ENCODE measurements around the gene NNMT.

Gene NNMT

DNA sequence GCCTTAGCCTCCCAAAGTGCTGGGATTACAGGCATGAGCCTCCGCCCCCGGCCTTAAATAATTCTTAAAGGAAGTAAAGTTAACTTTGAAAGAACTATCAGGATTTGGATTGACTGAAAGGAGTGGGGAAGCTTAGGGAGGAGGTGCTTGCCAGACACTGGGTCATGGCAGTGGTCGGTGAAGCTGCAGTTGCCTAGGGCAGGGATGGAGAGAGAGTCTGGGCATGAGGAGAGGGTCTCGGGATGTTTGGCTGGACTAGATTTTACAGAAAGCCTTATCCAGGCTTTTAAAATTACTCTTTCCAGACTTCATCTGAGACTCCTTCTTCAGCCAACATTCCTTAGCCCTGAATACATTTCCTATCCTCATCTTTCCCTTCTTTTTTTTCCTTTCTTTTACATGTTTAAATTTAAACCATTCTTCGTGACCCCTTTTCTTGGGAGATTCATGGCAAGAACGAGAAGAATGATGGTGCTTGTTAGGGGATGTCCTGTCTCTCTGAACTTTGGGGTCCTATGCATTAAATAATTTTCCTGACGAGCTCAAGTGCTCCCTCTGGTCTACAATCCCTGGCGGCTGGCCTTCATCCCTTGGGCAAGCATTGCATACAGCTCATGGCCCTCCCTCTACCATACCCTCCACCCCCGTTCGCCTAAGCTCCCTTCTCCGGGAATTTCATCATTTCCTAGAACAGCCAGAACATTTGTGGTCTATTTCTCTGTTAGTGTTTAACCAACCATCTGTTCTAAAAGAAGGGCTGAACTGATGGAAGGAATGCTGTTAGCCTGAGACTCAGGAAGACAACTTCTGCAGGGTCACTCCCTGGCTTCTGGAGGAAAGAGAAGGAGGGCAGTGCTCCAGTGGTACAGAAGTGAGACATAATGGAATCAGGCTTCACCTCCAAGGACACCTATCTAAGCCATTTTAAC is at the start of gene NNMT:
TSS of gene NNMT (plus strand) at position 724 of the 929 bp plus-strand sequence. CDS start at position 882, 158 bp downstream.
- no peak for DNase-seq (ENCODE audit: low read depth in 2 of 2)

DNA sequence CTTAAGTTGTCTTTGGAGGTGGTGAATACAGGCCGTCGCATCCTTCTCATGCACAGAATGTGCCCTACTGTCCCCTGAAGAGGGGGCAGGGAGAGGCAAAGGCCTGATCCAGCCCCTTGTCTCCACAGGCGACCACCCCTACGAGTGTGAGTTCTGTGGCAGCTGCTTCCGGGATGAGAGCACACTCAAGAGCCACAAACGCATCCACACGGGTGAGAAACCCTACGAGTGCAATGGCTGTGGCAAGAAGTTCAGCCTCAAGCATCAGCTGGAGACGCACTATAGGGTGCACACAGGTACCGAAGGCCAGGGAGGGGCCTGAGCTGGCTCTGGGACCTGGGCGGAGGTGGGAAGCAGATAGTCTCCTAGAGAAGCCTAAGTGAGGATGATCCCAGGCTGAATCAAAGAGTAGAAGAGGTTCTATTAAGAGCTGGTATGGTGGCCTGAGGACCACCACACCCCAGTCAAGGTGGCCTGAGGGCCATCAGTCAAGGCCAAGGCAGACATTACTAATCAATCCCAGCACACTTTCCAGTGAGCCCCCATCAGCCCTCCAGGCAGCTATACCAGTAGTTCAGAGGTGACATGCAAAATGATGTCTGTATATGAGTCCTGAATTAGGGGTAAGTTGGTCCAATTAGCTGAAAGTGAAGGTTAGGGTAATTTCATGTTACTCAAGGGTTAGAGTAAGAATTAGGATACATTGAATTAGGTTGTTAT is 49.0 kb upstream of the NNMT start:
- no peak for DNase-seq (ENCODE audit: low read depth in 2 of 2)

DNA sequence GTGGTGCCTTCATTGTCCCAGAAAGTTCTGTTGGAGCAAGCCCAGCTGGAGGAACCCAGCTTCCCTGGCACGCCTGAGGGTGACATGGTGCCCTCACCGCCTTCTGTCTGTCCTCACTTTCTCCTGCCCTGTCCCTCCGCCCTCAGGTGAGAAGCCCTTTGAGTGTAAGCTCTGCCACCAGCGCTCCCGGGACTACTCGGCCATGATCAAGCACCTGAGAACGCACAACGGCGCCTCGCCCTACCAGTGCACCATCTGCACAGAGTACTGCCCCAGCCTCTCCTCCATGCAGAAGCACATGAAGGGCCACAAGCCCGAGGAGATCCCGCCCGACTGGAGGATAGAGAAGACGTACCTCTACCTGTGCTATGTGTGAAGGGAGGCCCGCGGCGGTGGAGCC is 46.0 kb upstream of the NNMT start:
- DNase-seq (ENCODE audit: low read depth in 2 of 2): no peak

DNA sequence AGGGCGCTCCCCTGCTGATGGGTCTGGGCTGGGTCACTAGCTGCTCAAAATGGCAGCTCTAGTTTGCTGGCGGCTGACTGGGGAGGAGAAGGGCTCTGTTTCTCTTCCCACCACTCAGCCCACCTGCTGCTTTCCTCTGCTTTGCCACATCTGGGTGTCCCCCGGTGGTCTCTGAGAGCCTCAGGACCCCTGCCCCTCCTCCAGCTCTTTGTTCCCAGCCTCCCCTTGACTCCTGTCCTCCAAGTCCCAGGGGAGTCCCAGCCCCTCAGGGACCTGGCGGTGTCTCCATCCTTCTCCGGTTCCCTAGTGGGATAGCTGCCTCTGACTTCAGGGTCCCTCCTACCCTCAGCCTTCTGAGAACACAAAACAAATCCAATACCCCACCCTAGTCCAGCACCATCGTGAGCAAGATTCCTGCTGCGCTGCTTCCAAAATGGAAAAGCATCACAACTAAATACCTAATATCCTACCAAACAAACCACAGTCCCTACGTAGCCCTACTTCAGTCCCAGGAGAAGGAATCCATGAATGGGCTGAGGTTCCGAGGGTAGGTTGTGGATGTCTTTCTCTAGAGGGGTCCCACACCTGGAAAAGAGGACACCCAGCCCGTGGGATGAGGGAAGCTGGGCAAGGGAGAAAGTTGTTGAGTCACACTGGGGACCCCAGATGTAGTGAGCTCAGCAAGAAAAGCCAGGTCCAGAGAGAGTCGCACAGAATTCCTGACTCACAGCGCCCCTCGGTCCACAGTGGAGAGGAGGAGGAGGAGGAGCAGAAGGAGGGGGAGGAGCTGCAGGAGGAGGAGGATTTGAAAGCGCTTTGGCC is 45.0 kb upstream of the NNMT start:
- no peak for DNase-seq (ENCODE audit: low read depth in 2 of 2)

DNA sequence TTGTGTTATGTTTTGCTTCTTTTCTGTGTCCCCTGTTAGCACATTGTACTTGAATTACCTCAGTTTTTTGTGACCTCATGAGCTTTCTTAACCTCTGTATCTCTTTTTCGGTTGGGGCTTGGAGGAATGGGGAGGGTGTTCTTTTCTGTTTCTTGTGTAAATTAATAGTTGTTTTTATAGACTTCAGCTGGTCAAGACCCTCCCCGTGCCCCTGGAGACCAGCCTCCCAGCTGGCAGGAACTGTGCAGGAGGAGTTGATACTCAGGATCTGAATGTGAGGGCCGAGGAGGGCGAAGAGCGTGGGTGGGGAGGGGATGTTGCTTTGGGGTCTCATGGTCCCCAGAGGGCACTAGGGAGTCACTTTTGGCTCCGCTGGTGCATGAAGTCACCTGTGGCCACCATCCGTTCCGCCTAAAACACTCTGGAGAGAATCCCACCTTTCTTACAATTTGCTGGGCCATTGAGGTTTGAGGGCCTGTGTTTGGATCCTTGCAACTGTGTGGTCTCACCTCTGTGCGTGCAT is 44.3 kb upstream of the NNMT start:
- DNase-seq (ENCODE audit: low read depth in 2 of 2): no peak

DNA sequence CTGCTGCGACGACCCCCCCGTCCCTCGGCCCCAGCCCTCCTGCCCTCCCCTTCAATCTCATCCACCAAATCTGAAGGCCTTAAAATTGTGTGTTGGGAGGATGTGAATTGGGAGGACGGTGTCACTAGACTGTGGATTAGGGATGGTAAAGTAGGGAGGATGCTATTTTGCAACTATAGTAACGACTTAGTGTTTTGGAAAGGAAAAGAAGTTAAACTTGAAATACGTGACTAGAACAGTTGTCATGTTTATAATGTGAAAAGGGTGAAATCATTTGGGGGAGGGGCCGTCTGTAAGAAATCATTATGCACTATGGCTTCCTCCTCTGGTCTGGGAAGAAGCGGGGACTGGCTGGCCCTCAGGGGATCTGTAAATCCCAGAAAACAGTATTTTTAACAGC is 43.4 kb upstream of the NNMT start:
- no peak for DNase-seq (ENCODE audit: low read depth in 2 of 2)

DNA sequence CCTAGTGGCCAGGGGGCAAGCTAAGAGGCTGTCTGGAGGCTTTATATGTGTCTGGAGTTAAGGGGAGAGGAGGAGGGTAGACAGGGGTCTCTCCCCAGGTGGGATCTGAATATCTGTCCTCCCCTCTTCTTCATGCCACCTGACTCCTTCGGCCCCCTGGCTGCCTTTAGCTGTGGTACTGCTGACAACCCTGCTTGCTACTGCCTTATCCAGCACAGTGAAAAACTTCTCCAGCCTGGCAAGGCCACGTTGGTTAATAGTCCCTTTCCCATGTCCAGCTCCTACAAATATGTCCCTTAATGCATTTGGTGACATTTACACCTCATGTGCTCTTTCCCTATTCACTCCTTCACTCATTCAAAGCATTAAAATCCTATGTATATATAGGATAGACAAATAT is 42.4 kb upstream of the NNMT start:
- DNase-seq (ENCODE audit: low read depth in 2 of 2): no peak

DNA sequence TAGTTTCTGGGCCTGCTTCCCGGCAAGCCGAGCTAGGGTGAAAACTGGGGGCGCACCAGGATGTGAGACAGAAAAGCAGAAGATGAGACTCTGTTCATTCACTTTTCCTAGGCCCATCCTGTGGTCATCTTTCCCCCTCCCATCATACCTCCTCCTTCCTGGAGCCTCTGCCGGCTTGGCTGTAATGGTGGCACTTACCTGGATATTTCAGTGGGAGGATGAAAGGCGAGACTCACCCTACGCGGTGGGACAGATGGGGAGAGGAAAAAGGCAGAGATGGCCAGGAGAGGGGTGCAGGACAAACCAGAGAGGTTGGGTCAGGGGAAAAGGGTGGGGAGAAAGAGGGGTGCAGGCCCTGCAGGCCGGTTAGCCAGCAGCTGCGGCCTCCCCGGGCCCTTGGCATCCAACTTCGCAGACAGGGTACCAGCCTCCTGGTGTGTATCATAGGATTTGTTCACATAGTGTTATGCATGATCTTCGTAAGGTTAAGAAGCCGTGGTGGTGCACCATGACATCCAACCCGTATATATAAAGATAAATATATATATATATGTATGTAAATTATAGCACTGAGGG is 41.5 kb upstream of the NNMT start:
- DNase-seq (ENCODE audit: low read depth in 2 of 2): no peak

DNA sequence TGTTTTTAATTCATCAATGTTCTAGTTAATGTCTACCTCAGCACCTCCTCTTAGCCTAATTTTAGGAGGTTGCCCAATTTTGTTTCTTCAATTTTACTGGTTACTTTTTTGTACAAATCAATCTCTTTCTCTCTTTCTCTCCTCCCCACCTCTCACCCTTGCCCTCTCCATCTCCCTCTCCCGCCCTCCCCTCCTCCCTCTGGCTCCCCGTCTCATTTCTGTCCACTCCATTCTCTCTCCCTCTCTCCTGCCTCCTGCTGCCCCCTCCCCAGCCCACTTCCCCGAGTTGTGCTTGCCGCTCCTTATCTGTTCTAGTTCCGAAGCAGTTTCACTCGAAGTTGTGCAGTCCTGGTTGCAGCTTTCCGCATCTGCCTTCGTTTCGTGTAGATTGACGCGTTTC is 40.9 kb upstream of the NNMT start:
- no peak for DNase-seq (ENCODE audit: low read depth in 2 of 2)

DNA sequence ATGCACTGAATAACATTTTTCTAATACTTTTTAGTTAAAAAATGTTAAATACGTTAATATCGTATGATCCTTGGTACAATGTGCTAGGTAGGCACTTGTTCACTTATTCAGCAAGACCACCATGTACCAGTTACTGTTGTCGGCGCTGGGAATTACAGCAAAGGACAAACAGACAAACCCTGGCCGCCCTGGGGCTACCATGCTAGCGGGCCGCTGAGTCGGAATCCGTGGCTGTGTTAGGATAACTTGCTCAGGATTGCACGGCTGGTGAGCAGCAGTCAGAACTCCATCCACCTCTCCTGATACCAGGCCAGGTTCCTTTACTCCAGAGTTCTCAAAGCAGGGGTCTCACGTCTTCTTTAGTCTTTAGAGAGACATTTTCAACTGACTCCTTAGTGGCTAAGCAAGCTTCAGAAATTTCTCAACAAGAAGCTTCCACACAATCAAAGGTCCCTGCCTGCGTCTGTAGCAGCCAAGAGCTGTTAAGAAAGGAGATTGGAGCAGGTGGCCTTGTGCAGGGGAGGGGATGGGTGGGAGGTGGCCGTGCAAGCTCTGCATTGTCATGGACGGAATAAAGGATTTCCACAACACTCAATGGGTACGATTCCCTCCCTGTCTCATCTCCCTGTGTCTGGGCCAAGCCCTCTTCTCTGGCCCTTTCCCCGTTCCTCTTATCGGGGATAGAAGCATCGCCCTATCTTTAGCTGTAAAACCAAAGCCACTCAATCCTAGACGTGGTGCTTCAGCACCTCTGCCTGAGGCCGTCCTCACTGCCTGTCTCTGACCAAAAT is 39.8 kb upstream of the NNMT start:
- no peak for DNase-seq (ENCODE audit: low read depth in 2 of 2)

DNA sequence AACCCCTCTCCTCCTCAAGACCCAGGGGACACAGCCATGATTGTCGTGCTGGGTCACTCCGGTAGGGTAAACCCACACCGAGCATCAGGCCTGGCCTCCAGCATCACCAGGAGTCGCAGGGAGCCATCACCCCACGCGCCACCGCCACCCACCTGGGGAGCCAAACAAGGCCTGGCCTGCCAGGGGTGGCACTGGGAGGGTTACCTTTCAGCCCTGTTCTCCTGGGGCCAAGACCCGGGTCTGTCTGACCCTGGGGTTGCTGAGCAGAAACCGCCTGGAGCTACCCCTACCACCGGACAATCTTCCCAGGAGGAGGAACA is 39.3 kb upstream of the NNMT start:
- no peak for DNase-seq (ENCODE audit: low read depth in 2 of 2)

DNA sequence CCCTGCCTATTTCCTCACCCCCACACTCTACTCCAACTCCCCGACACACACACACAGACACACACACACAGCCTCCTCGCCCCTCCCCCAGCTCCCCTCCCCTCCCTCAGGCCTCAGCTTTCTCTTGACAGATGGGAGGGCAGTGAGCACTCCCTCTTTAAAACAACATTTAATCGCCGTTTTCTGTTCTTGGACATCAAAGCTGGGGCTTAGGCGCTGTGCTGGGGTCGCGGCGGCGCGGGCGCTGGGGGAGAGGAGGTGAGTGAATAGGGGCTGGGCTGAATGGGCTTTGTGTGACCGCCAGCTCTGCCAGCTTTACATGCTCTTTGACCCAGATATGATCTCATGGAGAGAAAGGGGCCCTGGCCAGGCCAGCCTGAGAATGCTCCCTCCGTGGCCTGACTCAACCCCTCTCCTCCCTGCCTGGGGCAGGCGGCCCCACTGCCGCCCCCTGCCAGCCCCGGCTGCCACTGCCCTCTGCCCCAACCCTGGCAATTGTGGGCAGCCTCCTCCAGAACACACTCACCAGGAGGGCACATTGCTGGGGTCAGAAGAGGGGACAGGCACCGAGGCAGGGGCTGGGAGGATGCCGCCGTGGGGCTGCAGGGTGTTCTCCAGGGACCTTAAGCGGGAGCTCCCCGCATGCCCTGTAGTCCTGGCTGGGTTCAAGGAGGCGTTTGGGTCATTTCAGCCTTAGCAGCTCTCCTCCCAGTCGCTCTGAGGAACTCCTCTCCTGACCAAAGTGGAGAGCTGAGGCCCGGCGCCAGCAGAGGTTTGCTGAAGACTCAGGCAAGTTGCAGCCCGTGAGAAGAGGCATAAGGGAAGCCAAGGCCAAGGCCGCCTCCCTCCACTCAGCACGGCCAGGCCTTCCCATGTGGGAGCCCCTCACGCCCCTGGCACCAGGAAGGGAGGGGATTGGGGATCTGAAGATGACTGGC is 38.3 kb upstream of the NNMT start:
- no peak for DNase-seq (ENCODE audit: low read depth in 2 of 2)

DNA sequence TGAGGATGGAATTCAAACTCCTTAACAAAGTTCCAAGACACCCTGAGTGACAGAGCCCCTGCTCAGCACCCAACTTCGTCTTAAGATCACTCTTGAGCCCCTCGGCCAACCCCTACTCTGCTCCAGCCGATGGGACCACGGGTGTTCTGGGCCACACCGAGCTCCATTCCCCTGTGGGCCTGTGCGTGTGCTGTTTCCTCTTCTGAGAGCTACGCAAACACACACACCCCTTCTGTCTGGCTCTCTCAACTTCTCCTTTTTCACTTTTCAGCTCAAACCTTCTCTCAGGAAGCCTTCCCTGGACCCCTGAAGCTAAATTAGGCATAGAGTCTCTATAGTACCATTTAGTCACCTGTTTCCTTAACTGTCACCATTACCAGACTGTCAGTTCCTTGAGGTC is 37.5 kb upstream of the NNMT start:
- DNase-seq (ENCODE audit: low read depth in 2 of 2): no peak

DNA sequence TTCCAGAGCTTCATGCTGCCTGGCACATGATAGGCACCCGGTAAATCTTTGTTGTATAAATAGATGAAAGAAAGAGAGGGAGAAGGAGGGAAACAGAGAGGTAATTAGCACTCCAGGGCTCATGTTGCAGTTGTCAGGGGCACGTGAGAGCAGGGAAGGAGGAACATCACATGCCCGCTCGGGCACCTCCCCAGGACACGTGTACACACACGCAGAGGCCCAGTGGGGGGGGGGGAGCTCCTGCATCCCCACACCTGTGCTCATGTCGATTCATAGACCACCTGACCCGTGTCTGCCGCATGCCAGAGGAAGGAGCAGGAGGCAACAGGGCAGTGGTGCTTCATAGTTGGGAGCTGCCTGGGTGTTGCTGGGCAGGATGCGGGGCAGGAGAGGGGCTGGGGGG is 37.1 kb upstream of the NNMT start:
- no peak for DNase-seq (ENCODE audit: low read depth in 2 of 2)

DNA sequence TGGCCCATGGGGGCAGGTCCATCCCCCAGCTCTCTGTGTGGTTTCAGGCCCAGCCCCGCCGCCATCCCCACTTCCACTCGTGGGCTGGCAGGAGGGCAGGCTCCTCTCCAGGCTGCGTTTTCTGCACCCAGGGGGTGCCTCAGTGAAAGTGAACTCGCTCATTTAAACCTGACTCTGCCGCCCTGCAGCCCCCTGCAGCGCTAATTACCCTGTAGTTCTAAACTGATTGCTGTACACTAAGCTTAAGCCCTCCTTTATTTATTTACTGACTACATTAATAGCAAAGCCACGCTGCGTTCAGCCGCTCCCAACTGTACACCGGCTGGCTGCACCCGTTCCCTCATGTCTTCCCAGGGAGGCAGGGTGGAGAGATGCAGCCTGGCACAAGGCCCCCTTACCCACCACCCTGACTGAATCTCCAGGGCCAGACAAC is 36.6 kb upstream of the NNMT start:
- no peak for DNase-seq (ENCODE audit: low read depth in 2 of 2)

DNA sequence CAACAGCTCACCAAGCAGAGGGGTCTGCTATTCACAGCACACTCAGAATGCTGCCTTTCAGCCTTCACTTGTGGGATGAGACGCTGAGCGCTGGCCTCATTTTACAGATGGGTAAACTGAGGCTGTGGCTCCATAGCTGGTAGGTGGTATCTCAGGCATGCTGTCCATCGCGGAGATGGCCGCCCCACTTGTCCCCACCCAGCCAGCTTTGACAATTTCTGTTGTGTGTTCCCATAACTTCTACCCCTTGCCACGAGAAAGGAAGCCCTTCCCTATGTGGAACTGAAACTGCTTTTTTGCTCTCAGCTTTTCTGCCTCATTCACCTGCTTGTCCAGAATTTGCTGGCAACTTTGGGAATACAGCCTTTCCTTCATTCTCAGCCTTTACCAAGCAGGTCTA is 36.1 kb upstream of the NNMT start:
- DNase-seq (ENCODE audit: low read depth in 2 of 2): no peak

DNA sequence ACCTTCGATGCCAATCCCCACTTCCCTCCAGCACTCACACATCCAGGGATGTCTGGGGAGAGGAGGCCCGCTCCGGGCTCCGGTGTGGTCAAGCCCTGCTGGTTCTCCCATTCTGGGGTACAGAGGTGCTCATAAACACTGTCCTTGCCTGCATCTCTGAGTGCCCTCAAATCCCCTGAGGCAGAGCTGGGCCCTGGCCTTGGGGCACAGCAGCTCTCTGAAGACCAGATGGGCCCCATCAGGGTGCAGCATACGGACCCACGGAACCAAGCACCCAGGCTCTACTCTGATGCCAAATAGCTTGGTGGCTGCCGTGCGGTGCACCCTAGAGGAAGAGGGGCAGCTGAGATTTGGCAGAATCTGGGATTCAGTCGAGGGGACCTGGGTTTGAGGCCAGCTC is 35.7 kb upstream of the NNMT start:
- DNase-seq (ENCODE audit: low read depth in 2 of 2): no peak

DNA sequence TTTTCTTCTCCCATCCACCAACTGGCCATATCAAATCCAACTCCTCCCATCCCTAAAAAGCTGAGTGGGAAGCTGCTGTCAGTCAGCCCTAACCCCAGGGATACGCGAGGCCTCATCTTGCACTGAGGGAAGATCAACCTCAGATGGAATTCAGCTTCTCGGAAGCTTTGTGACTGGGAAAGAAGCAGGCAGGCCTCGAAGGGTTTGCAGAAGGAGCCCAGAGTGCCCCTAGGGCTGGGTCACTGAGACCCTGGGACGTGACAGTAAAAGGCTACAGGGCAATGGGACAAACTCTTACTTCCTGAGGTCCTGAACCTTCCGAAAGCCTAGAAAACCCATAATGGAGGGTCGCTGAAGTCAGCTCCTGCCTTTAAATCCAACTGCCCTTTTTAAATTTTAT is 34.4 kb upstream of the NNMT start:
- DNase-seq (ENCODE audit: low read depth in 2 of 2): no peak

DNA sequence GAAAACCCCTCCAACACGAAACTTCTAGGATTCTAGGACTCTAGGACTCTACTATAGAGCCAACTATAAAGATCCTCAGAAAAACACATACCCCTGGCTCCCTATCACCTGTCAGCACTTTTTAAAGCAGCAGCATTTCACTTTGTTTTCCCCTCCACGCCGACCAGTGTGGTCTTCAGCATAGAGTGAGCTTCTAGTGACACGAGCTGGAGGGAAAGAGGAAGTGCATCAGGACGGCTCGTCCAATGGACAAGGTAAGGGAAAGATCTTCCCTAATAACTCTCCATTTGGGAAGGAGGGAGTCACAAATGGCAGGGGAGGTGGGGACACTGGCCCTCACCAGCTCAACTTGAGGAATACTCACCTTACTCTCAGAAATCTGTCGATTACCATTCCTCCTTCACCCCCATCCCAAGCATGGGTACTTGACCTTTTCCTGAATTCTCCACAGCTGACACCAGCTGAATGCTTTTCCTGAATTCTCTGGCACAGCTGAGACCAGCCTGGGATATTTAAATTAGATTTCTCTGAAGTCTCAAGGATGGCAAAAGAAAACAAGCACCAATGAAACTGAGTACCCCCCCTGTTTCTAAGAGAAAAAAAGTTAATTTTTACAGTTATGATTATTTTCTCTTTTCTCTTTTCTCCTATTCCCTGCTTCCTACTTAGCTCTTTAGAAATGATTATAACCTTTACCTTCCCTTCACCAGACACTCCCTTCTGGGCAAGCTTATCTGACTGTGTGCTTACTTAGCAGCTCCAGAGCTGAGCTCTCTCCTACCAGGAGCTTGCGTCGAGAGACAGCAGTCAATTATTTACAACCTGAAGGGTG is 33.3 kb upstream of the NNMT start:
- DNase-seq (ENCODE audit: low read depth in 2 of 2): no peak
